ENCODE measurements around the gene HOXB9. TPM values are rescaled to one million over a fixed set of nuclear protein-coding genes. Genes with fewer than 3 reads are reported as not detected.

Gene HOXB9
- total and polyA plus RNA-seq, 2 donors from 2014 or later, result 29.2 to 45.8 TPM

DNA sequence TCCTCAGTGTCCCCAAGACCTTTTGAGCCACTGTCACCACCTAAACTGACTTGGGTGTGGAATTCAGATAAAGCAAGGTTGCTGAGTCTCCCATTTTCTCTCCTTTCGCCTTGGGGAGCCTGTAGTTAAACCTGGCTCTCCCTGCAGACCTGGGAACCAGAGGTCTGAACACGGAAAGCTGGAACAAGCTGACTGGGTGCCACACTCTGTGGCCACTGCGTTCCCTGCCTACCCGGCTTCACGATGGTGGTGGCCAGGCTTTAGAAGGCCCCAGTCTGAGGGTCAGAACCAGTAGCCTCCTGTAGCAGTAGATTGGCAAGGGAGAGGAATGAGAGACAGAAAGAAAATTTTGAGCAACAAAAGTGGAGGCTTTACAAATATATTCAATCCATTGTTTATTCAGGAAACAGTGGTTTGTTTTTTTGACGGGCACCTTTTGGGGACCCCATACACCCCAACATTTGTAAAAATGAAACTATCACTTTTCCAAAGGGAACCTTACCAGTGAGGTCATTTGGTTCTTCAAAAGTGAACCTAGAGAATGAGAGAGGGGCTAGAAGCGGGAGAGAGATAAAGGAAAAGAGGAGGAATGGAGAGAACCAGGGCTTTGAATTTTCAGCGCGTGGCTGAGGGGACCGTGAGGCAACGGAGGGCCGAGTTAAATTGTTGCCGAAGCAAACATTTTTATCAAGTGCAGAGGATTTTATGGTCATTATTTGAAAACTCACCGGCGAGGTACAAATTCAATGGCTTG, 9.3 kb downstream of the HOXB9 start:
- FAIRE-seq (no peak), DNase-seq (peak in 3 of 5 donors; percentile 19 to 53 (median 21))

DNA sequence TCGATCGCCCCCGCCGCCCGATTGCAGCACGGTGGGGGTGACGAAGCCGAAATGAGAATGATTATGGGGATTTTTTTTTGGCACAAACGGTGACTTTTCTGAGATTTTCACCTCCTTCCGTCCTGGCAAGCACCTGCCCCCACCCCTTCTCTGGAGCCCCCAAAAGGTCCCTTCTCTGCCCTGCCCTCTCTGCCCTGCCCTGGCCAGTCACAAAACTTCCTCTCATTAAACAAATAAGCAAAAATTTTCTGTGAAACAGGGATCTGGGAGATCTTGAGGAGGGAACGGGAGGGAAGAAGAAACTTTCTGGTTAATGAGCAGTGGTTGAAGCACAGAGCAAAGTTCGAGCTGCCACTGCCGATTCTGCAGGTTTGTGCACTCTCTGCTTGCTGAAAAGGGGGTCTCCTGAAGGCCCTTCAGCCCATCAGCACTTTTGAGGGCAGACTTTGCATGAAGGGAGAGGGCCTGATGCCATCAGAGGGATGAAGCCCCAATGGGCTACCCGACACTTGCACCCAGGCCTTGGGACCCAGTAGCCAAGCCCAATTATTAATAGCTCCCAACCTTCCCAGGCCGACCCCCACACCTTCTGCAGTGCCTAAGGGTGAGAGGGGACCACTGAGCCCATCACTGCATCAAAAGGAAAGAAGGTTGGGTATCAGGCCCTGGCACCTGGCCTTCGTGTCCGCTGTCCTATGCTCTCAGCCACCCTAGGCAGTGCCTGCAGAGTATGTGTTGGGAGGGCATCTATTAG, 10.0 kb downstream of the HOXB9 start:
- Histone ChIP-seq H3K27me3 (ENCODE audit: control insufficient read depth, insufficient read depth, low read length) (peaks cover 21% of the 10 kb centered on the region), H3K36me3 (ENCODE audit: control insufficient read depth in 2 of 3, insufficient read depth in 3 of 3, low read length in 3 of 3) (no peaks in the 10 kb centered on the region), H3K9ac (ENCODE audit: low read length in 3 of 3) (peak overlapping the region; percentile 24 to 95 (median 48)), H3K27ac (ENCODE audit: low read depth in 2 of 2, low read length in 2 of 2) (peak overlapping the region; percentile 92 to 97), H3K4me3 (ENCODE audit: low read length in 3 of 3) (peak overlapping the region; percentile 26 to 85 (median 59)), H3K4me1 (ENCODE audit: control insufficient read depth in 2 of 3, insufficient read depth in 2 of 3, low read depth in 1 of 3, low read length in 3 of 3) (peaks cover 0 to 9% (median 0%) of the 10 kb centered on the region in 3 donors), H3K9me3 (ENCODE audit: control insufficient read depth in 2 of 3, insufficient read depth in 1 of 3, low read length in 3 of 3) (no peaks in the 10 kb centered on the region)
- FAIRE-seq, result no peak
- intact Hi-C loops (cut with DNase I), result no loop called here
- TF ChIP-seq, protein P1, sequence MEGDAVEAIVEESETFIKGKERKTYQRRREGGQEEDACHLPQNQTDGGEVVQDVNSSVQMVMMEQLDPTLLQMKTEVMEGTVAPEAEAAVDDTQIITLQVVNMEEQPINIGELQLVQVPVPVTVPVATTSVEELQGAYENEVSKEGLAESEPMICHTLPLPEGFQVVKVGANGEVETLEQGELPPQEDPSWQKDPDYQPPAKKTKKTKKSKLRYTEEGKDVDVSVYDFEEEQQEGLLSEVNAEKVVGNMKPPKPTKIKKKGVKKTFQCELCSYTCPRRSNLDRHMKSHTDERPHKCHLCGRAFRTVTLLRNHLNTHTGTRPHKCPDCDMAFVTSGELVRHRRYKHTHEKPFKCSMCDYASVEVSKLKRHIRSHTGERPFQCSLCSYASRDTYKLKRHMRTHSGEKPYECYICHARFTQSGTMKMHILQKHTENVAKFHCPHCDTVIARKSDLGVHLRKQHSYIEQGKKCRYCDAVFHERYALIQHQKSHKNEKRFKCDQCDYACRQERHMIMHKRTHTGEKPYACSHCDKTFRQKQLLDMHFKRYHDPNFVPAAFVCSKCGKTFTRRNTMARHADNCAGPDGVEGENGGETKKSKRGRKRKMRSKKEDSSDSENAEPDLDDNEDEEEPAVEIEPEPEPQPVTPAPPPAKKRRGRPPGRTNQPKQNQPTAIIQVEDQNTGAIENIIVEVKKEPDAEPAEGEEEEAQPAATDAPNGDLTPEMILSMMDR (IDR thresholded peaks at IDR 0.05; ENCODE audit: borderline replicate concordance, extremely low read depth, insufficient read depth), result no peak
- peak in 3 of 5 donors; percentile 21 to 72 (median 59) for DNase-seq

More for the DNA sequence above, 9.3 kb downstream of the HOXB9 start:
- Histone ChIP-seq H3K27ac (ENCODE audit: low read depth in 2 of 2, low read length in 2 of 2) (peak overlapping the region; percentile 92 to 97), H3K9me3 (ENCODE audit: control insufficient read depth in 2 of 3, insufficient read depth in 1 of 3, low read length in 3 of 3) (no peaks in the 10 kb centered on the region), H3K4me3 (ENCODE audit: low read length in 3 of 3) (peak overlapping the region; percentile 11 to 85 (median 26)), H3K27me3 (ENCODE audit: control insufficient read depth, insufficient read depth, low read length) (peaks cover 24% of the 10 kb centered on the region), H3K9ac (ENCODE audit: low read length in 3 of 3) (peak overlapping the region; percentile 24 to 95 (median 28)), H3K36me3 (ENCODE audit: control insufficient read depth in 2 of 3, insufficient read depth in 3 of 3, low read length in 3 of 3) (no peaks in the 10 kb centered on the region), H3K4me1 (ENCODE audit: control insufficient read depth in 2 of 3, insufficient read depth in 2 of 3, low read depth in 1 of 3, low read length in 3 of 3) (peaks cover 0 to 6% (median 0%) of the 10 kb centered on the region in 3 donors)
- TF ChIP-seq, protein P1 (IDR thresholded peaks at IDR 0.05; ENCODE audit: borderline replicate concordance, extremely low read depth, insufficient read depth), result no peak
- intact Hi-C loops (cut with DNase I), result no loop called here

DNA sequence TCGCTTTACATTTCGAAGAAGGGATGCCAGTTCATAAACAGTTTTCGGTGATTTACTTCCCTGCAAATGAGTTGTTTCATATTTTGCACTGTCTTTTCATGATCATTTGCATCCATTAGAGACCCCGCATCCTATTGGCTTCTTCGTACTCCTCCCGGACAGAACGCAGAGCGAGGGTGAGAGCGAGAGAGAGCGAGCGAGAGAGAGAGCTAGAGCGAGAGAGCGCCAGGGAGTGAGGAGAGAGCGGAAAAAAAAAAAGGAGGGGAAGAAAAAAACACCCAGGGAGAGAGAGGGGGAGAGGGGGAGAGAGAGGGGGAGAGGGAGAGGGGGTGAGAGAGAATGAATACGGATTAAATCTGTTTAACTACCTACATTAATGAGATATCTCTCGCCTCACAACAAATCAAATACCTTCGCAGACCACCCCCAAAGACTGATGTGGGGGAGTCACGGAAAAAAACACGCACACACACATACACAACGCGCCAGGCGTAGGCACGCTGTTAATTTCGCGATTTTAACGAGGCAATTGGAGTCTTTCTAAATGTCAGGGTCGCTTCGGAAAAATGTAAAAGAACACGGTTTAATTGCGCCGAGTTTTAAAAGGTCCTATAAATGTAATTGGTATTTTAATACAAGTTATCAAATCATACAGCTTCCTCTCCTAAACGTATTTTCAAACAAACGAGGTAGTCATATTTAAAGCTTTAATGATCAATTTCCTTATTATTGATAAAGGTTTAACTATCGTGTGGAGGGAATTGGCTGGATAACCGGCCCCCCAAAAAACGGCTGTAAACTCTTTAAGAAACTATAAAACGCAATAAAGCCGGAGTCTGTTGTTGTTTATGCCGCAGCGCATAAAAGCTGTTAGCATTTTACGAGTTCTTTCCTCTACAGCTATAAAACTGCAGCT, 10.9 kb downstream of the HOXB9 start, which contains the start of gene HOXB8:
Gene HOXB8, minus strand, starts transcription at position 246 of the 916 bp plus-strand sequence. CDS start 588 bp downstream, outside the sequence.
- H3K4me1 ChIP-seq (ENCODE audit: control insufficient read depth in 2 of 3, insufficient read depth in 2 of 3, low read depth in 1 of 3, low read length in 3 of 3), result peaks cover 0 to 9% (median 0%) of the 10 kb centered on the region in 3 donors
- FAIRE-seq (no peak), DNase-seq (peak in 3 of 5 donors; percentile 79 to 90 (median 86))
- TF ChIP-seq, protein P1 (IDR thresholded peaks at IDR 0.05; ENCODE audit: borderline replicate concordance, extremely low read depth, insufficient read depth), result no peak
- no peaks in the 10 kb centered on the region for H3K9me3 ChIP-seq (ENCODE audit: control insufficient read depth in 2 of 3, insufficient read depth in 1 of 3, low read length in 3 of 3)
- H3K9ac ChIP-seq (ENCODE audit: low read length in 3 of 3), result peak within 1 kb of the TSS; percentile 75 to 95 (median 78)
- intact Hi-C loops (cut with DNase I), result no loop called here
- no peaks in the 10 kb centered on the region for H3K36me3 ChIP-seq (ENCODE audit: control insufficient read depth in 2 of 3, insufficient read depth in 3 of 3, low read length in 3 of 3)
- H3K27ac ChIP-seq (ENCODE audit: low read depth in 2 of 2, low read length in 2 of 2), result peak within 1 kb of the TSS; percentile 92 to 97
- H3K27me3 ChIP-seq (ENCODE audit: control insufficient read depth, insufficient read depth, low read length), result peaks cover 15% of the 10 kb centered on the region
- H3K4me3 ChIP-seq (ENCODE audit: low read length in 3 of 3), result peak within 1 kb of the TSS; percentile 68 to 85 (median 81)

Data from kidney (tissue), 14 donors.